NB4 (cell line): Measurements from ENCODE around the gene RASGEF1C.

Experiments
- MYC ChIP-seq: IDR thresholded peaks from 2 replicates; pipeline ENCODE4 v1.6.1; 2011; ENCODE audit warnings: low read depth, low read length
- POLR2A ChIP-seq: IDR thresholded peaks from 2 replicates; pipeline ENCODE4 v1.6.1; 2011; ENCODE audit warnings: mild to moderate bottlenecking; ENCODE audit not compliant: insufficient read length; ENCODE audit errors: extremely low read depth
- TF ChIP-seq, protein P1 (sequence below): IDR thresholded peaks from one replicate; pipeline ENCODE4 v1.5.1; 2012; ENCODE audit warnings: low read depth, low read length

DNA sequence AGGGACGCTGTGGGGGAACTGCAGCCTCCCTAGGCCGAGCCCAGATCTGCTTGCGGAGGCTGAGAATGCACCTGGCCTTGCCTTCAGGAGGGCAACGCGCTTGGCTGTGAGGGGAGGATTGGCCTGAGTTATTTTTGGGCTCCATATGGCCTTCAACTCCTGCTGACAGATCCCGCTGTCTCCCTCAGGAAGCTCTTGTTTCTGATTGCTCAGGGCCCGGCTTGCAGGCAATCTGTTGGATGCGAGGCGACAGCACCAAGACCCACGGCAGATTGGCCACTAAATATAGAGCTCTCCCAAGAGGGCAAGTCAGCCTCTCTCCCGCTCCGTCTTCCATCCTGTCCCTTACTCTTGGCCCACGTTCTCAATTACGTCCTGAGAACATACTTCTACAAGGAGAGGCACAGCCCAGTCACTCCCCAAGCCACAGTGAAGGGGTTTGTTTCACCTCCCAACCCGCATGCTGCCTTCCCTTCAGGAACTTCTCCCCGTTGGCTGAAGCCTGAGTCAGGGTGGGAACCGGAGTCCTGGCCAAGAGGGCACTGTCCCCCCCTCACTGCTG lies 53.6 kb downstream of the RASGEF1C start:
- TF ChIP-seq, protein P1, sequence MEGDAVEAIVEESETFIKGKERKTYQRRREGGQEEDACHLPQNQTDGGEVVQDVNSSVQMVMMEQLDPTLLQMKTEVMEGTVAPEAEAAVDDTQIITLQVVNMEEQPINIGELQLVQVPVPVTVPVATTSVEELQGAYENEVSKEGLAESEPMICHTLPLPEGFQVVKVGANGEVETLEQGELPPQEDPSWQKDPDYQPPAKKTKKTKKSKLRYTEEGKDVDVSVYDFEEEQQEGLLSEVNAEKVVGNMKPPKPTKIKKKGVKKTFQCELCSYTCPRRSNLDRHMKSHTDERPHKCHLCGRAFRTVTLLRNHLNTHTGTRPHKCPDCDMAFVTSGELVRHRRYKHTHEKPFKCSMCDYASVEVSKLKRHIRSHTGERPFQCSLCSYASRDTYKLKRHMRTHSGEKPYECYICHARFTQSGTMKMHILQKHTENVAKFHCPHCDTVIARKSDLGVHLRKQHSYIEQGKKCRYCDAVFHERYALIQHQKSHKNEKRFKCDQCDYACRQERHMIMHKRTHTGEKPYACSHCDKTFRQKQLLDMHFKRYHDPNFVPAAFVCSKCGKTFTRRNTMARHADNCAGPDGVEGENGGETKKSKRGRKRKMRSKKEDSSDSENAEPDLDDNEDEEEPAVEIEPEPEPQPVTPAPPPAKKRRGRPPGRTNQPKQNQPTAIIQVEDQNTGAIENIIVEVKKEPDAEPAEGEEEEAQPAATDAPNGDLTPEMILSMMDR: no peak
- TF ChIP-seq MYC (no peak), POLR2A (no peak)
